Measurements from ENCODE around the gene VENTX. TPM values are rescaled to one million over a fixed set of nuclear protein-coding genes. Genes with fewer than 3 reads are reported as not detected.

VENTX gene
- total RNA-seq, 1 donor from 2014 or later, result not detected

- TF ChIP-seq CTCF (conservative IDR thresholded peaks at IDR 0.05; ENCODE audit: low read depth, low read length), result no peak
- H3K4me3 ChIP-seq (ENCODE audit: low read depth, low read length), result no peak overlapping the region
- no peak for DNase-seq (ENCODE audit: low read depth)
Measured at GRCh38 chr10:133280391-133281059, 42.9 kb downstream of the VENTX start.

GRCh38 chr10:133281084-133281483 is 43.4 kb downstream of the VENTX start:
- TF ChIP-seq CTCF (conservative IDR thresholded peaks at IDR 0.05; ENCODE audit: low read depth, low read length), result no peak

GRCh38 chr10:133281628-133282372 is 44.1 kb downstream of the VENTX start:
- no peak overlapping the region for H3K4me3 ChIP-seq (ENCODE audit: low read depth, low read length)
- DNase-seq (ENCODE audit: low read depth), result no peak
- TF ChIP-seq CTCF (conservative IDR thresholded peaks at IDR 0.05; ENCODE audit: low read depth, low read length), result no peak

More at GRCh38 chr10:133281084-133281483, 43.4 kb downstream of the VENTX start:
- no peak for DNase-seq (ENCODE audit: low read depth)
- H3K4me3 ChIP-seq (ENCODE audit: low read depth, low read length), result no peak overlapping the region

- DNase-seq (ENCODE audit: low read depth), result no peak
- no peak for TF ChIP-seq CTCF (conservative IDR thresholded peaks at IDR 0.05; ENCODE audit: low read depth, low read length)
Measured at GRCh38 chr10:133282846-133283390, 45.3 kb downstream of the VENTX start.

GRCh38 chr10:133283931-133284330 is 46.3 kb downstream of the VENTX start:
- H3K4me3 ChIP-seq (ENCODE audit: low read depth, low read length), result no peak overlapping the region
- no peak for DNase-seq (ENCODE audit: low read depth)
- no peak for TF ChIP-seq CTCF (conservative IDR thresholded peaks at IDR 0.05; ENCODE audit: low read depth, low read length)

More at GRCh38 chr10:133282846-133283390, 45.3 kb downstream of the VENTX start:
- no peak overlapping the region for H3K4me3 ChIP-seq (ENCODE audit: low read depth, low read length)

GRCh38 chr10:133285217-133285616 is 47.6 kb downstream of the VENTX start:
- TF ChIP-seq CTCF (conservative IDR thresholded peaks at IDR 0.05; ENCODE audit: low read depth, low read length), result no peak
- DNase-seq (ENCODE audit: low read depth), result no peak
- no peak overlapping the region for H3K4me3 ChIP-seq (ENCODE audit: low read depth, low read length)
